ENCODE results near the gene SLC16A1.
"Not testable (repeated sequence)": the region's sequence is repeated elsewhere in the genome, so short reads cannot be mapped to it uniquely, and the experiment has no call there.

SLC16A1 gene

GRCh38 chr1:112995890-112996289, 39.9 kb upstream of the SLC16A1 start:
- no peak overlapping the region for H3K4me3 ChIP-seq (ENCODE audit: low read depth, low read length)
- TF ChIP-seq CTCF (IDR thresholded peaks at IDR 0.05; ENCODE audit: low read depth, low read length): no peak
- H3K4me1 ChIP-seq: no peaks in the 10 kb centered on the region
- no peaks in the 10 kb centered on the region for H3K27me3 ChIP-seq
- DNase-seq: no peak
- no peaks in the 10 kb centered on the region for H3K9me3 ChIP-seq
- peaks cover 5% of the 10 kb centered on the region for H3K36me3 ChIP-seq

- not testable (repeated sequence) for H3K4me1 ChIP-seq; H3K9me3 ChIP-seq; DNase-seq; H3K4me3 ChIP-seq (ENCODE audit: low read depth, low read length); H3K27me3 ChIP-seq; H3K36me3 ChIP-seq
These were observed 39.0 kb upstream of the SLC16A1 start for GRCh38 chr1:112995021-112995420.

GRCh38 chr1:112992780-112993179, 36.8 kb upstream of the SLC16A1 start:
- Histone ChIP-seq H3K36me3 (no peaks in the 10 kb centered on the region), H3K4me1 (no peaks in the 10 kb centered on the region), H3K4me3 (ENCODE audit: low read depth, low read length) (no peak overlapping the region), H3K9me3 (no peaks in the 10 kb centered on the region), H3K27me3 (no peaks in the 10 kb centered on the region)
- no peak for TF ChIP-seq CTCF (IDR thresholded peaks at IDR 0.05; ENCODE audit: low read depth, low read length)
- no peak for DNase-seq

GRCh38 chr1:112991402-112992120, 35.6 kb upstream of the SLC16A1 start:
- no peaks in the 10 kb centered on the region for H3K9me3 ChIP-seq
- H3K4me1 ChIP-seq: no peaks in the 10 kb centered on the region
- H3K4me3 ChIP-seq (ENCODE audit: low read depth, low read length): no peak overlapping the region
- no peak for DNase-seq
- TF ChIP-seq CTCF (IDR thresholded peaks at IDR 0.05; ENCODE audit: low read depth, low read length): no peak
- no peaks in the 10 kb centered on the region for H3K27me3 ChIP-seq
- no peaks in the 10 kb centered on the region for H3K36me3 ChIP-seq

- no peaks in the 10 kb centered on the region for H3K9me3 ChIP-seq
- H3K36me3 ChIP-seq: peaks cover under 1% of the 10 kb centered on the region; the same call in 1 of the 2 replicates
- no peak overlapping the region for H3K4me3 ChIP-seq (ENCODE audit: low read depth, low read length)
- no peak for DNase-seq
- no peak for TF ChIP-seq CTCF (IDR thresholded peaks at IDR 0.05; ENCODE audit: low read depth, low read length)
- H3K27me3 ChIP-seq: no peaks in the 10 kb centered on the region
- H3K4me1 ChIP-seq: no peaks in the 10 kb centered on the region
These were observed 34.3 kb upstream of the SLC16A1 start for GRCh38 chr1:112990271-112990670.

GRCh38 chr1:112988367-112988766, 32.4 kb upstream of the SLC16A1 start:
- no peaks in the 10 kb centered on the region for H3K4me1 ChIP-seq
- no peak for DNase-seq
- H3K27me3 ChIP-seq: no peaks in the 10 kb centered on the region
- H3K36me3 ChIP-seq: peaks cover 4% of the 10 kb centered on the region; the same call in 1 of the 2 replicates
- H3K4me3 ChIP-seq (ENCODE audit: low read depth, low read length): no peak overlapping the region
- TF ChIP-seq CTCF (IDR thresholded peaks at IDR 0.05; ENCODE audit: low read depth, low read length): no peak
- no peaks in the 10 kb centered on the region for H3K9me3 ChIP-seq

Data from BE2C (cell line).